CD8-positive, alpha-beta memory T cell (primary cell): ENCODE data around the gene CBFA2T2. TPM values are rescaled to one million over a fixed set of nuclear protein-coding genes. Genes with fewer than 3 reads are reported as not detected.
A peak's percentile ranks its signal among the peaks of the same experiment; 100 is the strongest.

Experiments used
- CTCF ChIA-PET: fragments of 350-600 bp; sonication (Branson Sonifier 250); formaldehyde crosslinking; loops from one replicate; lab custom pipeline; 2021; ENCODE audit warnings: antibody characterized with exemption; lab: Charles Lee
- POLR2A ChIA-PET: fragments of 350-600 bp; sonication (Branson Sonifier 250); formaldehyde crosslinking; loops from one replicate; lab custom pipeline; 2021; ENCODE audit warnings: antibody characterized with exemption; lab: Charles Lee
- DNase-seq, 5 donors: peaks; one replicate each; pipeline versions ENCODE4 v3.0.0 to v3.0.0-alpha.2; 2020 to 2022; ENCODE audit warnings: mixed read lengths in 1 of 5
- H3K27ac ChIP-seq: one replicate; pipeline ENCODE4 v1.7.0; 2013; ENCODE audit warnings: low read depth, mild to moderate bottlenecking, low read length, moderate library complexity
- H3K27me3 ChIP-seq: 2 replicates; pipeline ENCODE4 v1.7.0; 2013; ENCODE audit warnings: low read length, mild to moderate bottlenecking; ENCODE audit not compliant: insufficient read depth, poor library complexity, severe bottlenecking
- H3K36me3 ChIP-seq: 2 replicates; pipeline ENCODE4 v1.7.0; 2013; ENCODE audit warnings: mild to moderate bottlenecking, low read length, moderate library complexity; ENCODE audit not compliant: insufficient read depth
- H3K4me1 ChIP-seq: 2 replicates; pipeline ENCODE4 v1.7.0; 2013; ENCODE audit warnings: mild to moderate bottlenecking, low read length, moderate library complexity; ENCODE audit not compliant: insufficient read depth
- H3K4me3 ChIP-seq: 2 replicates; pipeline ENCODE4 v1.7.0; 2013; ENCODE audit warnings: mild to moderate bottlenecking, low read length
- H3K9me3 ChIP-seq: 2 replicates; pipeline ENCODE4 v1.7.0; 2013; ENCODE audit warnings: mild to moderate bottlenecking, low read length
- H3K27ac Mint-ChIP-seq, 8 donors: one replicate each; pipeline ENCODE4 v1.8.0; 2020 to 2021; ENCODE audit warnings: mixed read lengths in 8 of 8, mild to moderate bottlenecking in 6 of 8, inconsistent platforms in 3 of 8, moderate library complexity in 3 of 8
- H3K27me3 Mint-ChIP-seq, 2 donors: one replicate each; pipeline ENCODE4 v1.8.0; 2020 to 2021; ENCODE audit warnings: mixed read lengths in 2 of 2, mild to moderate bottlenecking in 1 of 2, moderate library complexity in 1 of 2
- H3K36me3 Mint-ChIP-seq, 3 donors: one replicate each; pipeline ENCODE4 v1.8.0; 2020 to 2021; ENCODE audit warnings: mixed read lengths in 3 of 3, inconsistent platforms in 1 of 3, mild to moderate bottlenecking in 1 of 3
- H3K4me1 Mint-ChIP-seq, 3 donors: one replicate each; pipeline ENCODE4 v1.8.0; 2020 to 2021; ENCODE audit warnings: mixed read lengths in 3 of 3, inconsistent platforms in 1 of 3, mild to moderate bottlenecking in 1 of 3
- H3K4me3 Mint-ChIP-seq, 7 donors: one replicate each; pipeline ENCODE4 v1.8.0; 2020 to 2021; ENCODE audit warnings: mixed read lengths in 7 of 7, mild to moderate bottlenecking in 6 of 7, moderate library complexity in 4 of 7, inconsistent platforms in 2 of 7
- H3K9me3 Mint-ChIP-seq, 5 donors: one replicate each; pipeline ENCODE4 v1.8.0; 2020 to 2022; ENCODE audit warnings: mixed read lengths in 5 of 5, mild to moderate bottlenecking in 3 of 5, moderate library complexity in 2 of 5, inconsistent platforms in 1 of 5
- polyA plus RNA-seq: library from polyadenylated mRNA; unstranded; fragments of 300-500 nt; fragmentation: Illumina TruSeq; gene quantifications from one replicate; pipeline ENCODE4 v1.2.3, GENCODE V29; 2021
- total RNA-seq, 2 experiments: library from RNA; stranded (reverse); gene quantifications; one replicate each; pipeline ENCODE4 v1.2.3, GENCODE V29; 2021

CBFA2T2 gene
- total and polyA plus RNA-seq, 3 experiments from 2014 or later, result 10.7 to 25.8 (median 11.9) TPM

DNA sequence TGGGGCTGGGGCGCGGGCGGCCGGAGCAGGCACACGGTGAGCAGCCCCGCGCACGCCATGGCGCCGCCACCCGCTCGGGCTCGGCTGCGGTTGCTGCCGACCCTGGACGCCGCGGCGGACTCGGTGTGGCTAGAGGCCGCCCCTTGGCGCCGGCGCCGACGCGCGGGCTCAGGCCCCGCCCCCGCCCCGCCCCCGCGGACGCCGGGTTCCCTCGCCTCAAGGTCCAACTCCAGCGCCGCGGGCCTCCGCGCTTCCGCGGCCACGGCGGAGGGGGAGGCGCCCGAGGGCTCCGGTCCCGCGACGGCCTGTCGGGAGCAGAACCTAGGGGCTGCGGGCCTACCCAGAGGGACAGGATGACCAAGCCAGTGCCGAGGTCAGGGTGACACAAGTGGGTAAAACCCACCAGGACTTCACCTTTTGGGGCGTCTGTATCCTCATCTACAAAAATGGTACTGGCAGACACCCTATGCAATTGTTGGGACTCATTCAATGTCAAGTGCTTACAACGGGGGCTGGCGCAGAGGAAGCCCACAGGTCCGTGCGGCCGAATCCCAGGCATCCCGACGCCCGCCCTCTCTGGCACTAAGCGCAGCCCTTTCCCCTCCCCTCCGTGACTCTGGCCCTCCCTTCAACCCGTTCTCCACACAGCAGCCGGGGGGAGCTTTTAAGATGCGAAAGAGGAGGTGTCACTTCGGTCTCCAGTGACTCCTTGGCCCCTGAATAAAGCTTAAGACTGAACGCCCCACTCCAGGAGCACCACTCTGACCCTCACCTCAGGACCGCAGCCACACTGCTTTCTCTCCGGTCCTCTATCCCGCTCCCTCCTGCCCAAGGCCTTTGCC lies 184.6 kb downstream of the CBFA2T2 start, which contains the start of gene NECAB3:
Gene NECAB3 (minus strand): TSS at position 135 of the 842 bp plus-strand sequence. CDS start 76 bp downstream, at position 59.
- peaks cover 42% of the 10 kb centered on the region for H3K4me1 ChIP-seq
- H3K27ac ChIP-seq, result peak within 1 kb of the TSS; percentile 78
- Mint-ChIP-seq H3K4me3 (peak within 1 kb of the TSS; percentile 76 to 93 (median 89)), H3K4me1 (peaks cover 29 to 43% (median 43%) of the 10 kb centered on the region in 3 donors), H3K27ac (peak within 1 kb of the TSS; percentile 48 to 96 (median 86)), H3K36me3 (peaks cover 0 to 2% (median 0%) of the 10 kb centered on the region in 3 donors), H3K9me3 (no peaks in the 10 kb centered on the region), H3K27me3 (no peaks in the 10 kb centered on the region)
- peak; percentile 44 to 68 (median 55) for DNase-seq
- POLR2A ChIA-PET, result no interaction called here
- H3K9me3 ChIP-seq, result no peaks in the 10 kb centered on the region
- H3K36me3 ChIP-seq, result no peaks in the 10 kb centered on the region
- peak within 1 kb of the TSS; percentile 52 for H3K4me3 ChIP-seq
- H3K27me3 ChIP-seq, result no peaks in the 10 kb centered on the region
- CTCF ChIA-PET, result interaction anchor here (0.9 to 2.0 kb wide), 2 partner anchors 8 to 10 kb away, joined by 3 to 10 read pairs; partner anchors contain the start of gene ACTL10

DNA sequence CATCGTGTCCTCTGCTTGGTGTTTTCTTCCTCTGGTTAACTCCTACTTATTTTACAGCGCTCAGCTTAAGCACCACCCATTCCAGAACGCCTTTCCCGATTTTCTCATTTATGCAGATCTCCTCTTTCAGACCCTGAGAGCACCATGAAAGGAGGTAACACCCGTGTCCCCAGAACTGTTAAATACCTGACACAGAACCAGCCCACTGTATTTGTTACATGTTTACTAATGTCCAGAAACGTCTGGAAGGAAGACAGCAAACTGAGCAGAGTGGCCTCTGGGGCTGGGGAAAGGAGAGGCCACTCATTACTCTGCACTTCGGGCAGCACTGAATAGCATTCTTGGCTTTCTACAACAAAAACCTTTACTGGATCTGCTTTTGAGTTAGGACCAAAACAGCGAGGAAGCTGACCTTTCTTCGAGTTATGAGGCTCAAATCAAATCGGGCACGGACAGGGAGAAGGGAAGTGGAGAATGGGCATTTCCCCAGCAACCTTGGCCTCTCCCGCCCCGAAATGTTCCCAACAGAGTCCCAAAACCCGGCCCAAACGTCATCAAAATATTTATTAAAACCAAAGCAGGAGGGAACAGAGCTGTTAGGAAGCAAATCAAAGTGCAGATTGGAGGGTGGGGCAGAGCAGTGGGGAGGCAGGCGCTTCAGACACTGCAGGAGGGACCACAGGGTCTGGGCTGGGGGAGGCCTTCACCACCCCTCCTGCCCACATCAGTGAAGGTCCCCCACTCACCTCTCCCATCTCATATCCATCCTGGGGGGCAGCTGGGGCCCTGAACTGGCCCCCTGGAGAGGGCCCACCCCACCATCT lies 185.5 kb downstream of the CBFA2T2 start:
- Mint-ChIP-seq H3K27ac (peak overlapping the region; percentile 1 to 91 (median 56)), H3K4me3 (peak overlapping the region; percentile 64 to 90 (median 80)), H3K9me3 (no peaks in the 10 kb centered on the region), H3K36me3 (peaks cover 0 to 2% (median 0%) of the 10 kb centered on the region in 3 donors), H3K4me1 (peaks cover 34 to 52% (median 49%) of the 10 kb centered on the region in 3 donors), H3K27me3 (no peaks in the 10 kb centered on the region)
- peaks cover 50% of the 10 kb centered on the region for H3K4me1 ChIP-seq
- ChIA-PET POLR2A (no interaction called here), CTCF (interaction anchor here (0.9 to 2.0 kb wide), 3 partner anchors 9 to 10 kb away, joined by 3 to 10 read pairs (median 5); partner anchors contain the start of gene ACTL10)
- H3K27ac ChIP-seq, result no peak overlapping the region
- no peak for DNase-seq
- H3K36me3 ChIP-seq, result no peaks in the 10 kb centered on the region
- no peaks in the 10 kb centered on the region for H3K27me3 ChIP-seq
- peak overlapping the region; percentile 52 for H3K4me3 ChIP-seq
- no peaks in the 10 kb centered on the region for H3K9me3 ChIP-seq

DNA sequence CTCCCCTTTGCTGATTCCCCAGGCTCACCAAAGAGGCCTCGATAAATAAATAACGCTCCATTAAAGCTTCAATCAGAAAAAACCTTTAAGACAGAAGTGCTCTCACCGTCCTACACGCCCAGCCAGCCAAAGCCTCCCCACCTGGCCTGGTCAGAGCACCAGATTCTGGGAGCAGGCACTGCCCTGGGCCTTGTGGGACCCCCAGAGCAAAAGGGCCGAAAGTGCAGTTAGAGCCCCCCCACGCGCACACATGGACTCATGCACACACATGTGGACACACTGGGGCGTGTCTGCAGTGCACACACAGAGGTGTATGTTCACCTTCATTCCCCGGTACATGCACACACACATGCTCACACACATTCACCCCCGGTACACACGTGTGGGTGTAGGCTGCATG lies 186.2 kb downstream of the CBFA2T2 start:
- Mint-ChIP-seq H3K4me1 (peaks cover 36 to 57% (median 56%) of the 10 kb centered on the region in 3 donors), H3K4me3 (peak overlapping the region in 4 of 7 donors; percentile 3 to 77 (median 31)), H3K36me3 (peaks cover 0 to 2% (median 0%) of the 10 kb centered on the region in 3 donors), H3K9me3 (no peaks in the 10 kb centered on the region), H3K27me3 (no peaks in the 10 kb centered on the region), H3K27ac (peak overlapping the region in 1 of 8 donors; percentile 2)
- Histone ChIP-seq H3K4me1 (peaks cover 52% of the 10 kb centered on the region), H3K4me3 (no peak overlapping the region), H3K9me3 (no peaks in the 10 kb centered on the region), H3K27me3 (no peaks in the 10 kb centered on the region), H3K36me3 (no peaks in the 10 kb centered on the region), H3K27ac (no peak overlapping the region)
- ChIA-PET CTCF (interaction anchor here (1.1 to 2.0 kb wide), 2 partner anchors 9 to 10 kb away, joined by 5 to 10 read pairs; partner anchors contain the start of gene ACTL10), POLR2A (no interaction called here)
- no peak for DNase-seq

DNA sequence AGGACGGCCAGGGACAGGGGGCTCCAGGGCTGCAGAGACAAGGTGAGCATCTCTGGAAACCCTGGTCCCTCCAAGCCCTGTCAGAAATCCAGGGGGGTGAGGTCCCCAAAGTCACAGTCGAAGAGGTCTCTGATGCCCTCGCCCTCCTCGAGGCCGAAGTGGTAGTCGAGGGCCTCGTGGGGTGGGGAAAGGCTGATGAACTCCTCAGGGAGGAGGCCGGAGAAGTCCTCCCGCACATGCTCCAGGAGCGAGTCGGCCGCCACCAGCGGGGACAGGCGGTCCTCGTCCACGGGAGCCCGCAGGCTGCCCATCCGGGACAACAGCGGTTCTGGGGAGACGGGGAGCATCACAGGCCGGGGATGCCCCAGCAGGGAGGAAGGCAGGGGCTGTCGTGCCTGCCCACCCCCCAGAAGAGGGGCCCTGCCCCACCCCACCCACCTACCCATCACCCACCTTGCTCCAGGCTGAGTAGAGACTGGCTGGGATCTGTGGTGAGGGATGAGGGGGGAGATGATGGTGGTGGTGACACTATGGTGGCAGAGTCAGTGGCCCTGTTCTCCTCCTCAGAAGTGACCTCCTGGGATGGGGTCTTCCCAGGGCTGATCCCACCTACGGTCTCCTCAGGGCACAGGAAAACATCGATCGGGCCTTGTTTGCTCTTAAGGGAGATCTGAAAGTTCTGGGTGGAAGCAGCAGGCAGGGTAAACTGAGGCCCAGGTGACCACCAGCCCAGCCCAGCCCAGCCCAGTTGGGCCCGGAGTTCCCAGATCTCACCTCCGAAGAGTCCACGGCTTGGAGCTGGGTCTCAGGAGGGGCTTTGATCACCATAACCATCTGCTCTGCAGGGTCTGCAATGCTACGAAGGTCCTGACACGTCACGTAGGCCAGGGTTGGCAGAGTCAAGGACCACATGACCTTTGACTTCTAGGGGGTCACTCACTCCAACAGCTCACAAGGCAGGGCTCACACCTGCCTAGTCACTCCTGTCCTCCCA lies 187.1 kb downstream of the CBFA2T2 start:
- Mint-ChIP-seq H3K36me3 (peaks cover 0 to 2% (median 0%) of the 10 kb centered on the region in 3 donors), H3K9me3 (no peaks in the 10 kb centered on the region), H3K4me3 (no peak overlapping the region), H3K4me1 (peaks cover 37 to 65% (median 61%) of the 10 kb centered on the region in 3 donors), H3K27ac (peak overlapping the region in 1 of 8 donors; percentile 73), H3K27me3 (no peaks in the 10 kb centered on the region)
- ChIA-PET CTCF (interaction anchor here (1.1 to 9.3 kb wide), 3 partner anchors 8 to 10 kb away, joined by 5 to 103 read pairs (median 10); partner anchors contain the start of gene ACTL10), POLR2A (interaction anchor here (2.9 kb wide), 1 partner anchor 9 kb away, joined by 24 read pairs; the partner anchor contains the start of gene ACTL10)
- Histone ChIP-seq H3K36me3 (no peaks in the 10 kb centered on the region), H3K27ac (no peak overlapping the region), H3K4me3 (no peak overlapping the region), H3K4me1 (peaks cover 52% of the 10 kb centered on the region), H3K27me3 (no peaks in the 10 kb centered on the region), H3K9me3 (no peaks in the 10 kb centered on the region)
- no peak for DNase-seq

DNA sequence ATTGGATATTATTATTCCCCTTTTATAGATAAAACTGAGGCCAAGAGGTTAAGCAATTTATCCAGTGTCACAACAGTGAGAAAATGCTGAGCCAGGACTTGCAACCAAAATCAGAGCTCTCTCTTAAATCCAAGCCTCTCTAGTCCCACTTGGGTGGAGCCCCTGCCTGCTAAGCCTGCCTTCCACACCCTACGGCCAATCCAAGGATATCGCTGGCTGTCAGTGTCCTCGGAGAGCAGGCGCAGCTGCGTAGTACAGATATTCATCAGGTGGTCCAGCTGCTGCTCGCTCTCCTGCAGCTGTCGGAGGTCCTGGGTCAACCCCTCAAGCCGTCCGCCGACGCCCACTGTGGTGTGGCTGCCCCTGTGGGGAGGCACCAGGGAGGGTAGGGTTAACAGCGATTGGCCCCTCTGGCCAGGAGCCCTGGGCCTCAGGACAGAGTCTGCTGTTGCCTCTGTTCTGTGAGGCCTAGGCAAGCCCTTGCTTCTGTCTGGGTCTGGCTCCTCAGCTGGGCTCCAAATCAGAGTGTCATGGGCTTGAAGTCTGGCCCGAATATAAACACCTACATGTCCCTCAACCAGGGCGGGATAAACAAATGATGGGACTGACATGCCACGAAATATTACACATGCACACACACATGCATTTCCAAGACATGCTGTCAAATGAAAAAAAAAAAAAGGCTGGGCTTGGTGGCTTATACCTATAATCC lies 188.3 kb downstream of the CBFA2T2 start:
- peak overlapping the region in 4 of 7 donors; percentile 11 to 79 (median 54) for H3K4me3 Mint-ChIP-seq
- H3K27me3 ChIP-seq, result no peaks in the 10 kb centered on the region
- no peaks in the 10 kb centered on the region for H3K9me3 Mint-ChIP-seq
- DNase-seq, result no peak
- H3K36me3 ChIP-seq, result no peaks in the 10 kb centered on the region
- H3K4me1 ChIP-seq, result peaks cover 47% of the 10 kb centered on the region
- H3K4me3 ChIP-seq, result no peak overlapping the region
- CTCF ChIA-PET, result interaction anchor here (9.3 kb wide), 1 partner anchor 9 kb away, joined by 103 read pairs; the partner anchor contains the start of gene ACTL10
- H3K9me3 ChIP-seq, result no peaks in the 10 kb centered on the region
- H3K27me3 Mint-ChIP-seq, result no peaks in the 10 kb centered on the region
- peaks cover 33 to 57% (median 54%) of the 10 kb centered on the region in 3 donors for H3K4me1 Mint-ChIP-seq
- POLR2A ChIA-PET, result interaction anchor here (0.5 to 2.9 kb wide), 2 partner anchors 10 to 40 kb away, joined by 6 to 24 read pairs; partner anchors contain the start of gene ACTL10
- H3K27ac Mint-ChIP-seq, result peak overlapping the region in 5 of 8 donors; percentile 64 to 92 (median 73)
- no peak overlapping the region for H3K27ac ChIP-seq
- peaks cover 0 to 2% (median 0%) of the 10 kb centered on the region in 3 donors for H3K36me3 Mint-ChIP-seq

DNA sequence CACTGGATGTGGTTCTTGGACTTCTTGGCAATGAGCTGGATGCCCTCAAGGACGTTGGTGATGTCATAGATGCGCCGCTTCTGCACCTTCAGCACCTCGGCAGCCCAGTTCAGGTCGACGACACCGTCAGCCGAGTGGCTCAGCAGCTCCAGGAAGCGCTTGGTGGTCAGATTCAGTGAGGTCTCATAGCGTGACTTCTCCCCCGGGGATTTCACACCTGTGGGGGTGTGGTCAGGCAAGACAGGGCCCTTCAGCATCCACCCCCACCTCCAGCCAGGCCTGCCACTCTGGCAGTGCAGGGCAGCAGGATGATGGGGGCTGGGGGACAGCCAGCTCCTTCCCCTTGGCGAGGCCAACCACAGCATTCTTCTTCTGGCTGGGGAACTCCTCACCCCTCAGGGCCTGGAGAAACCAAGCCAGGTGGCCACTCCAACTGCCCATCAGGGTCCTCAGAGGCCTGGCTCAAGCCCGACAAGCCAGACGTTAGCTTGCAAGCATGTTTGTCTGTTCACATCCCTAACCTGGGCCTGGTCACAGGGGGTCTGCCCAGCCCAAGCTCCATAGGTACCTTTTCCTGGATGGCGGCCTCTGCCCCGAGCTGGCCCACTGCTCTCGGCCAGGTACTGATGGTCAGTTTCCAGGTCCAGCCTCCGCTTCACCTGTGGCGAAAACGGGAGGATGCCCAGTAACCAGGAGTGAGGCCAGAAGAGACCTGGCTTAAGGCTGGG lies 190.0 kb downstream of the CBFA2T2 start:
- ChIA-PET POLR2A (interaction anchor here (0.8 to 2.9 kb wide), 7 partner anchors 9 to 52 kb away, joined by 3 to 24 read pairs (median 4); partner anchors contain the start of genes ACTL10, PXMP4 and ZNF341), CTCF (interaction anchor here (1.0 to 9.3 kb wide), 6 partner anchors 11 to 222 kb away, joined by 3 to 103 read pairs (median 4); partner anchors contain the start of genes ACTL10, C20orf144 and PXMP4)
- H3K27me3 Mint-ChIP-seq, result no peaks in the 10 kb centered on the region
- no peaks in the 10 kb centered on the region for H3K36me3 Mint-ChIP-seq
- Histone ChIP-seq H3K36me3 (no peaks in the 10 kb centered on the region), H3K4me1 (peaks cover 39% of the 10 kb centered on the region), H3K9me3 (no peaks in the 10 kb centered on the region), H3K4me3 (no peak overlapping the region), H3K27me3 (no peaks in the 10 kb centered on the region), H3K27ac (no peak overlapping the region)
- peak overlapping the region; percentile 3 to 57 (median 41) for H3K4me3 Mint-ChIP-seq
- H3K27ac Mint-ChIP-seq, result peak overlapping the region; percentile 26 to 83 (median 68)
- DNase-seq, result peak in 4 of 5 donors; percentile 23 to 76 (median 35)
- no peaks in the 10 kb centered on the region for H3K9me3 Mint-ChIP-seq
- H3K4me1 Mint-ChIP-seq, result peaks cover 28 to 49% (median 47%) of the 10 kb centered on the region in 3 donors
